GM12878 (cell line): Measurements from ENCODE around the gene UBAC2. TPM values are rescaled to one million over a fixed set of nuclear protein-coding genes. Genes with fewer than 3 reads are reported as not detected.

Experiments used
- ATAC-seq: fragments of 200-7000 bp; cut with Tn5 transposase; 3 replicates; pipeline ENCODE4 v1.9.1; 2020; ENCODE audit warnings: mild to moderate bottlenecking, moderate library complexity
- BruUV-seq: library from RNA; stranded (reverse); fragments of 400-500 nt; replicated peaks from 2 replicates; lab custom pipeline; 2021; lab: Mats Ljungman, UMichigan
- CTCF ChIA-PET: fragments of 300-600 bp; sonication (Branson Sonifier 250); formaldehyde crosslinking; extraction: SDS; loops from one replicate; lab custom pipeline; 2021; ENCODE audit warnings: inconsistent platforms; lab: Yijun Ruan, JAX
- POLR2A ChIA-PET: fragments of 350-600 bp; formaldehyde crosslinking; extraction: SDS; loops from one replicate; lab custom pipeline; 2021; ENCODE audit warnings: inconsistent platforms; lab: Charles Lee
- RAD21 ChIA-PET: fragments of 300-600 bp; sonication (Branson Sonifier 250); formaldehyde crosslinking; loops from one replicate; lab custom pipeline; 2023; ENCODE audit warnings: antibody characterized with exemption; ENCODE audit not compliant: unreplicated experiment; lab: Charles Lee
- SMC1A ChIA-PET: fragments of 300-600 bp; sonication (Branson Sonifier 250); formaldehyde crosslinking; loops from one replicate; lab custom pipeline; 2023; ENCODE audit not compliant: unreplicated experiment, uncharacterized antibody; lab: Charles Lee
- DNase-seq: peaks from one replicate; pipeline ENCODE4 v3.0.0-alpha.2; 2011; ENCODE audit warnings: low read depth, low spot score
- FAIRE-seq: peaks from 3 replicates; lab custom pipeline; 2011; peaks lifted over from hg19 to GRCh38; lab: Jason Lieb, UNC
- H2AFZ ChIP-seq: 2 replicates; pipeline ENCODE4 v1.6.0; 2011; ENCODE audit warnings: low read depth, low read length, control low read depth; ENCODE audit not compliant: control insufficient read depth
- H3K27ac ChIP-seq: 2 replicates; pipeline ENCODE4 v1.5.1; 2011; ENCODE audit warnings: control low read depth; ENCODE audit not compliant: control insufficient read depth, insufficient read depth
- H3K27me3 ChIP-seq, 2 experiments: replicated peaks in 1 of 2; 2 replicates each; pipeline versions ENCODE4 v1.6.0 to v1.6.1; 2011; ENCODE audit warnings: low read length in 1 of 2; ENCODE audit not compliant: control insufficient read depth in 2 of 2, insufficient read depth in 2 of 2
- H3K36me3 ChIP-seq, 2 experiments: 2 replicates each; pipeline ENCODE4 v1.5.1; 2011; ENCODE audit warnings: low read length in 1 of 2; ENCODE audit not compliant: control insufficient read depth in 2 of 2, insufficient read depth in 2 of 2
- H3K4me1 ChIP-seq: 2 replicates; pipeline ENCODE4 v1.6.1; 2011; ENCODE audit warnings: mild to moderate bottlenecking, low read length, moderate library complexity, mixed read lengths; ENCODE audit not compliant: control insufficient read depth, insufficient read depth
- H3K4me2 ChIP-seq: 2 replicates; pipeline ENCODE4 v1.6.0; 2011; ENCODE audit warnings: control low read depth; ENCODE audit not compliant: control insufficient read depth, insufficient read depth
- H3K4me3 ChIP-seq: fragments of 200-600 bp; sonication (generic); 2 replicates; pipeline ENCODE4 v1.5.1; 2016
- H3K79me2 ChIP-seq: 2 replicates; pipeline ENCODE4 v1.6.0; 2011; ENCODE audit warnings: low read length; ENCODE audit not compliant: control insufficient read depth, insufficient read depth
- H3K9ac ChIP-seq: 2 replicates; pipeline ENCODE4 v1.8.0; 2011; ENCODE audit warnings: low read length, control low read depth, mixed read lengths; ENCODE audit not compliant: control insufficient read depth, insufficient read depth
- H3K9me3 ChIP-seq: replicated peaks from 3 replicates; pipeline ENCODE4 v1.5.1; 2011; ENCODE audit warnings: mild to moderate bottlenecking, low read length; ENCODE audit not compliant: control insufficient read depth, insufficient read depth
- H4K20me1 ChIP-seq: 2 replicates; pipeline ENCODE4 v1.6.0; 2011; ENCODE audit not compliant: control insufficient read depth, insufficient read depth
- BACH1 ChIP-seq: fragments of 450-650 bp; IDR thresholded peaks from 2 replicates; pipeline ENCODE4 v1.6.1; 2017; ENCODE audit warnings: mild to moderate bottlenecking, borderline replicate concordance
- BCL11A ChIP-seq: IDR thresholded peaks from 2 replicates; pipeline ENCODE4 v1.6.1; 2011; ENCODE audit warnings: low read depth, low read length
- CBX3 ChIP-seq: fragments of 200-600 bp; sonication (generic); IDR thresholded peaks from 2 replicates; pipeline ENCODE4 v1.6.1; 2016; ENCODE audit warnings: low read depth, borderline replicate concordance
- CHD4 ChIP-seq: fragments of 200-600 bp; sonication (generic); IDR thresholded peaks from 2 replicates; pipeline ENCODE4 v1.6.1; 2016; ENCODE audit warnings: mild to moderate bottlenecking
- CREM ChIP-seq: IDR thresholded peaks from 2 replicates; pipeline ENCODE4 v1.6.1; 2014; ENCODE audit warnings: antibody characterized with exemption, low read depth
- NFXL1 ChIP-seq: fragments of 450-650 bp; IDR thresholded peaks from 2 replicates; pipeline ENCODE4 v1.6.1; 2017; ENCODE audit warnings: antibody characterized with exemption, mild to moderate bottlenecking, borderline replicate concordance
- POU2F2 ChIP-seq: IDR thresholded peaks from 3 replicates; pipeline ENCODE4 v1.6.1; 2011; ENCODE audit warnings: low read depth, mild to moderate bottlenecking, low read length, borderline replicate concordance
- WRNIP1 ChIP-seq: IDR thresholded peaks from 2 replicates; pipeline ENCODE4 v1.6.1; 2011; ENCODE audit warnings: low read depth, low read length, improper control_type of control experiment, borderline replicate concordance
- WGBS: methylation state at CpG from one replicate; pipeline ENCODE4 v1.1.6; 2016; ENCODE audit warnings: low lambda C conversion rate; ENCODE audit not compliant: insufficient replicate concordance, insufficient coverage; ENCODE audit errors: missing lambda C conversion rate; 5-methylcytosine and 5-hydroxymethylcytosine counted together
- in situ Hi-C: fragments of 300-500 bp; cut with MboI; formaldehyde crosslinking; loops from 9 replicates; pipeline ENCODE4 v1.14.3; 2018; ENCODE audit warnings: mixed read lengths
- intact Hi-C: fragments of 100-400 bp; cut with micrococcal nuclease; formaldehyde crosslinking; loops from one replicate; pipeline ENCODE4 v1.14.2; 2022; ENCODE audit not compliant: unreplicated experiment
- polyA plus RNA-seq, 11 experiments: library from polyadenylated mRNA; depleted of rRNA in 4 of 11; unstranded in 6 of 11; stranded (reverse) in 5 of 11; fragments of >200 nt; fragmentation: Nextera tagmentation in 4 of 11; fragmentation: Illumina TruSeq in 1 of 11; extraction: Ambion mirVana in 4 of 11; extraction: Trizol in 1 of 11; gene quantifications; 1 replicate in 1 of 11; 2 replicates in 10 of 11; pipeline versions ENCODE4 v1.2.1 to v1.2.3, GENCODE V29; 2011 to 2016; ENCODE audit warnings: inconsistent platforms in 2 of 11, missing spikeins in 2 of 11, low read depth in 1 of 11
- total RNA-seq, 4 experiments: library from RNA; depleted of rRNA in 3 of 4; stranded (reverse); fragments of >200 nt in 3 of 4; fragmentation: Illumina TruSeq in 1 of 4; extraction: Trizol in 1 of 4; gene quantifications; 2 replicates each; pipeline versions ENCODE4 v1.2.1 to v1.2.3, GENCODE V29; 2013 to 2021
- TF ChIP-seq, protein P1 (sequence below): fragments of 150-350 bp; IDR thresholded peaks from 2 replicates; pipeline ENCODE4 v1.6.1; 2016; ENCODE audit warnings: low read depth, low read length
- TF ChIP-seq, protein P2 (sequence below): fragments of 450-650 bp; IDR thresholded peaks from 2 replicates; pipeline ENCODE4 v1.6.1; 2017; ENCODE audit warnings: mild to moderate bottlenecking, moderate library complexity
- TF ChIP-seq, protein P3 (sequence below): fragments of 450-650 bp; IDR thresholded peaks from 2 replicates; pipeline ENCODE4 v1.6.1; 2016; ENCODE audit warnings: mild to moderate bottlenecking, moderate library complexity, borderline replicate concordance

UBAC2 gene
- total and polyA plus RNA-seq, 10 of the 15 experiments (the other 5 are each of a cell fraction or from before 2014, with no cell fraction given): 3.0 to 54.6 (median 17.4) TPM

DNA sequence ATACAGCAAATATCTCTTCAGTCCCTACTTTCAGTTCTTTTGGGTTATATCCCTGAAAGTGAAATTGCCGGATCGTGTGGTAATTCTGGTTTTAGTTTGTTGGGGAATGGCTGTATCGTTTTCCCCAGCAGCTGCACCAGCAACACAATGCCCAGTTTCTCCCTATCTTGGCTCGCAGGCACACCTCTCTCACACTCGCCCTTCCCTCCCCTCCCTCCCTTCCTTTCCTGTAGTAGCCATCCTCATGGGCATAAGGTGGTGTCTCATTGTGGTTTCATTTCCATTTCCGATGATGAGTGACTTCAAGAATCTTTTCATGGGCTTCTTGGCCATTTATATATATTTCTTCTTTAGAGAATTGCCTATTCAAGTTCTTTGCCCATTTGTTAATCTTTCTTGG lies 66.2 kb downstream of the UBAC2 start:
- POLR2A ChIA-PET: interaction anchor here (1.6 to 2.4 kb wide), 2 partner anchors 67 to 90 kb away, joined by 4 to 7 read pairs; partner anchors contain the start of gene UBAC2
- H3K27ac ChIP-seq: no peak overlapping the region
- RAD21 ChIA-PET: interaction anchor here (0.8 to 12.6 kb wide), 14 partner anchors 11 to 397 kb away, joined by 3 to 338 read pairs (median 49); partner anchors contain the start of genes GPR183 and UBAC2
- H3K4me2 ChIP-seq: no peak overlapping the region
- SMC1A ChIA-PET: interaction anchor here (0.6 to 14.4 kb wide), 26 partner anchors 9 to 551 kb away, joined by 3 to 306 read pairs (median 13); partner anchors contain the start of genes GPR18, GPR183, TM9SF2 and UBAC2
- no peak for TF ChIP-seq CBX3
- TF ChIP-seq, protein P1, sequence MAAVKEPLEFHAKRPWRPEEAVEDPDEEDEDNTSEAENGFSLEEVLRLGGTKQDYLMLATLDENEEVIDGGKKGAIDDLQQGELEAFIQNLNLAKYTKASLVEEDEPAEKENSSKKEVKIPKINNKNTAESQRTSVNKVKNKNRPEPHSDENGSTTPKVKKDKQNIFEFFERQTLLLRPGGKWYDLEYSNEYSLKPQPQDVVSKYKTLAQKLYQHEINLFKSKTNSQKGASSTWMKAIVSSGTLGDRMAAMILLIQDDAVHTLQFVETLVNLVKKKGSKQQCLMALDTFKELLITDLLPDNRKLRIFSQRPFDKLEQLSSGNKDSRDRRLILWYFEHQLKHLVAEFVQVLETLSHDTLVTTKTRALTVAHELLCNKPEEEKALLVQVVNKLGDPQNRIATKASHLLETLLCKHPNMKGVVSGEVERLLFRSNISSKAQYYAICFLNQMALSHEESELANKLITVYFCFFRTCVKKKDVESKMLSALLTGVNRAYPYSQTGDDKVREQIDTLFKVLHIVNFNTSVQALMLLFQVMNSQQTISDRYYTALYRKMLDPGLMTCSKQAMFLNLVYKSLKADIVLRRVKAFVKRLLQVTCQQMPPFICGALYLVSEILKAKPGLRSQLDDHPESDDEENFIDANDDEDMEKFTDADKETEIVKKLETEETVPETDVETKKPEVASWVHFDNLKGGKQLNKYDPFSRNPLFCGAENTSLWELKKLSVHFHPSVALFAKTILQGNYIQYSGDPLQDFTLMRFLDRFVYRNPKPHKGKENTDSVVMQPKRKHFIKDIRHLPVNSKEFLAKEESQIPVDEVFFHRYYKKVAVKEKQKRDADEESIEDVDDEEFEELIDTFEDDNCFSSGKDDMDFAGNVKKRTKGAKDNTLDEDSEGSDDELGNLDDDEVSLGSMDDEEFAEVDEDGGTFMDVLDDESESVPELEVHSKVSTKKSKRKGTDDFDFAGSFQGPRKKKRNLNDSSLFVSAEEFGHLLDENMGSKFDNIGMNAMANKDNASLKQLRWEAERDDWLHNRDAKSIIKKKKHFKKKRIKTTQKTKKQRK: no peak
- TF ChIP-seq, protein P2, sequence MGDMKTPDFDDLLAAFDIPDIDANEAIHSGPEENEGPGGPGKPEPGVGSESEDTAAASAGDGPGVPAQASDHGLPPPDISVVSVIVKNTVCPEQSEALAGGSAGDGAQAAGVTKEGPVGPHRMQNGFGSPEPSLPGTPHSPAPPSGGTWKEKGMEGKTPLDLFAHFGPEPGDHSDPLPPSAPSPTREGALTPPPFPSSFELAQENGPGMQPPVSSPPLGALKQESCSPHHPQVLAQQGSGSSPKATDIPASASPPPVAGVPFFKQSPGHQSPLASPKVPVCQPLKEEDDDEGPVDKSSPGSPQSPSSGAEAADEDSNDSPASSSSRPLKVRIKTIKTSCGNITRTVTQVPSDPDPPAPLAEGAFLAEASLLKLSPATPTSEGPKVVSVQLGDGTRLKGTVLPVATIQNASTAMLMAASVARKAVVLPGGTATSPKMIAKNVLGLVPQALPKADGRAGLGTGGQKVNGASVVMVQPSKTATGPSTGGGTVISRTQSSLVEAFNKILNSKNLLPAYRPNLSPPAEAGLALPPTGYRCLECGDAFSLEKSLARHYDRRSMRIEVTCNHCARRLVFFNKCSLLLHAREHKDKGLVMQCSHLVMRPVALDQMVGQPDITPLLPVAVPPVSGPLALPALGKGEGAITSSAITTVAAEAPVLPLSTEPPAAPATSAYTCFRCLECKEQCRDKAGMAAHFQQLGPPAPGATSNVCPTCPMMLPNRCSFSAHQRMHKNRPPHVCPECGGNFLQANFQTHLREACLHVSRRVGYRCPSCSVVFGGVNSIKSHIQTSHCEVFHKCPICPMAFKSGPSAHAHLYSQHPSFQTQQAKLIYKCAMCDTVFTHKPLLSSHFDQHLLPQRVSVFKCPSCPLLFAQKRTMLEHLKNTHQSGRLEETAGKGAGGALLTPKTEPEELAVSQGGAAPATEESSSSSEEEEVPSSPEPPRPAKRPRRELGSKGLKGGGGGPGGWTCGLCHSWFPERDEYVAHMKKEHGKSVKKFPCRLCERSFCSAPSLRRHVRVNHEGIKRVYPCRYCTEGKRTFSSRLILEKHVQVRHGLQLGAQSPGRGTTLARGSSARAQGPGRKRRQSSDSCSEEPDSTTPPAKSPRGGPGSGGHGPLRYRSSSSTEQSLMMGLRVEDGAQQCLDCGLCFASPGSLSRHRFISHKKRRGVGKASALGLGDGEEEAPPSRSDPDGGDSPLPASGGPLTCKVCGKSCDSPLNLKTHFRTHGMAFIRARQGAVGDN: no peak
- TF ChIP-seq CHD4: no peak
- no peak for TF ChIP-seq CREM
- TF ChIP-seq, protein P3, sequence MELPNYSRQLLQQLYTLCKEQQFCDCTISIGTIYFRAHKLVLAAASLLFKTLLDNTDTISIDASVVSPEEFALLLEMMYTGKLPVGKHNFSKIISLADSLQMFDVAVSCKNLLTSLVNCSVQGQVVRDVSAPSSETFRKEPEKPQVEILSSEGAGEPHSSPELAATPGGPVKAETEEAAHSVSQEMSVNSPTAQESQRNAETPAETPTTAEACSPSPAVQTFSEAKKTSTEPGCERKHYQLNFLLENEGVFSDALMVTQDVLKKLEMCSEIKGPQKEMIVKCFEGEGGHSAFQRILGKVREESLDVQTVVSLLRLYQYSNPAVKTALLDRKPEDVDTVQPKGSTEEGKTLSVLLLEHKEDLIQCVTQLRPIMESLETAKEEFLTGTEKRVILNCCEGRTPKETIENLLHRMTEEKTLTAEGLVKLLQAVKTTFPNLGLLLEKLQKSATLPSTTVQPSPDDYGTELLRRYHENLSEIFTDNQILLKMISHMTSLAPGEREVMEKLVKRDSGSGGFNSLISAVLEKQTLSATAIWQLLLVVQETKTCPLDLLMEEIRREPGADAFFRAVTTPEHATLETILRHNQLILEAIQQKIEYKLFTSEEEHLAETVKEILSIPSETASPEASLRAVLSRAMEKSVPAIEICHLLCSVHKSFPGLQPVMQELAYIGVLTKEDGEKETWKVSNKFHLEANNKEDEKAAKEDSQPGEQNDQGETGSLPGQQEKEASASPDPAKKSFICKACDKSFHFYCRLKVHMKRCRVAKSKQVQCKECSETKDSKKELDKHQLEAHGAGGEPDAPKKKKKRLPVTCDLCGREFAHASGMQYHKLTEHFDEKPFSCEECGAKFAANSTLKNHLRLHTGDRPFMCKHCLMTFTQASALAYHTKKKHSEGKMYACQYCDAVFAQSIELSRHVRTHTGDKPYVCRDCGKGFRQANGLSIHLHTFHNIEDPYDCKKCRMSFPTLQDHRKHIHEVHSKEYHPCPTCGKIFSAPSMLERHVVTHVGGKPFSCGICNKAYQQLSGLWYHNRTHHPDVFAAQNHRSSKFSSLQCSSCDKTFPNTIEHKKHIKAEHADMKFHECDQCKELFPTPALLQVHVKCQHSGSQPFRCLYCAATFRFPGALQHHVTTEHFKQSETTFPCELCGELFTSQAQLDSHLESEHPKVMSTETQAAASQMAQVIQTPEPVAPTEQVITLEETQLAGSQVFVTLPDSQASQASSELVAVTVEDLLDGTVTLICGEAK: no peak
- TF ChIP-seq BACH1: no peak
- no peak for TF ChIP-seq BCL11A
- no peak for TF ChIP-seq POU2F2
- no peak for TF ChIP-seq NFXL1
- TF ChIP-seq WRNIP1: no peak
- TF ChIP-seq, all 136 proteins: peak for 0
- H3K9me3 ChIP-seq: no peaks in the 10 kb centered on the region
- BruUV-seq: no TSS peak
- no peak overlapping the region for H2AFZ ChIP-seq
- in situ Hi-C loops: loop anchor here (10.0 kb wide), 1 partner anchor 412 kb away; no protein-coding TSS in a partner anchor
- H3K4me1 ChIP-seq: peaks cover 18% of the 10 kb centered on the region
- DNase-seq: no peak
- FAIRE-seq: no peak
- no peaks in the 10 kb centered on the region for H4K20me1 ChIP-seq
- H3K79me2 ChIP-seq: peaks cover 8% of the 10 kb centered on the region
- peaks cover 0 to 5% of the 10 kb centered on the region in 2 experiments; a peak in 2 of 4 replicates for H3K36me3 ChIP-seq
- no peak overlapping the region for H3K9ac ChIP-seq
- ATAC-seq: no peak
- CTCF ChIA-PET: interaction anchor here (0.7 to 12.3 kb wide), 37 partner anchors 8 to 425 kb away, joined by 3 to 470 read pairs (median 5); partner anchors contain the start of genes GPR18 and UBAC2
- no peaks in the 10 kb centered on the region for H3K27me3 ChIP-seq
- H3K4me3 ChIP-seq: no peak overlapping the region
- 76% methylated on average over 6 of the region's 6 CpGs for WGBS
- intact Hi-C loops: loop anchor here (1.0 to 10.0 kb wide), 5 partner anchors 91 to 425 kb away; partner anchors contain the start of gene CLYBL
